LNCAP (cell line): ENCODE results near the gene ARSG.

Experiments
- CTCF ChIP-seq: fragments of 450-650 bp; IDR thresholded peaks from 2 replicates; pipeline ENCODE4 v1.5.1; 2017; ENCODE audit warnings: mild to moderate bottlenecking

Gene ARSG

GRCh38 chr17:68328676-68329075, 37.4 kb downstream of the ARSG start:
- no peak for TF ChIP-seq CTCF

- no peak for TF ChIP-seq CTCF
Measured at GRCh38 chr17:68329331-68329730, 38.0 kb downstream of the ARSG start.

DNA sequence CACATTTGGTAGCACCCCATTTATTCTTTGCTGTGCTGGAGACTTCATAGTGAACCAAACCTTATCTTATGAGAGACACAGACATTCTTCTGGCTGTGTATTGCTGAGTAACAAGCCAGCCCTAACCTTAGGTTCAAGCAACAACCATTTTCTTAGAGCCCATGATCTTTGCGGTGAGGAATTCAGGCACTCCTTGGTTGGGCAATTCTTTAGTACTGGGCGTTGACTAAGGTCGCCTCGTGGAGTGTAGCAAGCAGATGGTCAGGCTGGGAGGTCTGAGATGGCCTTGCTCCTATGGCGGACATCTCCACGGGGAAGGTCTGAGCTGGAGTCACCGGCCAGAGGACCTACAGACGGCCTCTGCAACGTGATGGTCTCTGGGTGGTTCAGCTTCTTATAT, 43.1 kb downstream of the ARSG start:
- no peak for TF ChIP-seq CTCF

- TF ChIP-seq CTCF: no peak
Measured at GRCh38 chr17:68341482-68341881, 50.2 kb downstream of the ARSG start.

GRCh38 chr17:68343976-68344375, 52.7 kb downstream of the ARSG start:
- TF ChIP-seq CTCF: no peak

DNA sequence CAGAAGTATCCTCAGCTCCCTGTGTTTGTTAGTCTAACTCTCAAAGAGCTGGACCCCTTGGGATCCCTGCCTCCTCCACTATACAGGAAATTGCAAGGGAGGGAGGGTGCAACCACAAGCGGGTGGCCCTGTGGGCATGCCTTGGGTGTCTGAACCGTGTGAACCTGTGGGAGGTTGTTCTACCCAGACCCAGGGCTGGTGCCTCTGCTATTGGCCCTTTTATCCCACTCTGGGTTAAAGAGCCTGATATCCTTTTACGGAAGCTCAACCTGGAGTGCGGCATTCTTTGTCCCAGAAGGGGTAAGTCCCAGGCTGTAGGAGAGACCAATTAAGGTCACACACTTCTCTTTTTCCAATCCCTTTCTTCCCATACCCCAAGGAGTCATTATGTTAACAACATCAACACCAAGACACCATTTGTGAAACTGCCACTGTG, 53.4 kb downstream of the ARSG start:
- TF ChIP-seq CTCF: no peak

DNA sequence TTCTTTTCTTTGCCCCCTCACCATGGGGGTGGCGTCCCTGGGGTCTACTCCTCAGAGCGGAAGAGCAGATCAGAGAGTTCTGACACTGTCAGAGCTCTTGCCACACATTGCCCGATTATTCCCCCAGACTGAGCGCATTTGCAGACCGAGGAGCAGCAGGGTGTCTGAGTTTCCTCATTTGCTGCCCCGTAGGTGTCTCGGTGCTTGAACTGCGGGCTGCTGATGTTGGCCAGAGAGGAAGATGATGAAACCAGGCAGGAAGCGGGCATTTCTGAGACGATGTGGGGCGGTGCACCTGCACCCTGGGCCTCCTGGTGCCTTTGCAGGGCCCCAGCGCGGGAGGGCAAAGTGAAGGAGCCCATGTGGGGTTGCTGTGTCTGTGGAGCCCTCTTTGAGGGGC, 55.2 kb downstream of the ARSG start:
- TF ChIP-seq CTCF: no peak

GRCh38 chr17:68347380-68347779, 56.1 kb downstream of the ARSG start:
- no peak for TF ChIP-seq CTCF
